Transverse colon (tissue), 4 donors: ENCODE data around the gene SMG6. TPM values are rescaled to one million over a fixed set of nuclear protein-coding genes. Genes with fewer than 3 reads are reported as not detected.

Experiments
- DNase-seq: peaks from one replicate; pipeline ENCODE4 v3.0.0-alpha.2; 2019
- H3K27ac ChIP-seq, 4 donors: fragments of 200-600 bp; sonication (generic); 2 replicates each; pipeline ENCODE4 v1.5.1; 2016 to 2018; ENCODE audit warnings: inconsistent platforms in 4 of 4
- H3K27me3 ChIP-seq: fragments of 200-600 bp; sonication (generic); 2 replicates; pipeline ENCODE4 v1.5.1; 2017; ENCODE audit warnings: inconsistent platforms
- H3K36me3 ChIP-seq, 4 donors: fragments of 200-600 bp; sonication (generic); 2 replicates each; pipeline ENCODE4 v1.5.1; 2017 to 2019; ENCODE audit warnings: inconsistent platforms in 4 of 4
- H3K4me1 ChIP-seq, 4 donors: fragments of 200-600 bp; sonication (generic); 2 replicates each; pipeline ENCODE4 v1.5.1; 2017 to 2020; ENCODE audit warnings: inconsistent platforms in 4 of 4
- H3K4me3 ChIP-seq, 4 donors: fragments of 200-600 bp; sonication (generic); 1 replicate in 1 of 4; 2 replicates in 3 of 4; pipeline versions ENCODE4 v1.5.1 to v1.6.1; 2017 to 2019; ENCODE audit warnings: inconsistent platforms in 4 of 4
- H3K9me3 ChIP-seq, 2 donors: fragments of 200-600 bp; sonication (generic); 2 replicates each; pipeline ENCODE4 v1.5.1; 2017 to 2019; ENCODE audit warnings: inconsistent platforms in 2 of 2
- EP300 ChIP-seq: sonication (generic); formaldehyde crosslinking; IDR thresholded peaks from one replicate; pipeline ENCODE4 v1.6.1; 2017; ENCODE audit warnings: antibody characterized with exemption, low read depth
- POLR2A ChIP-seq: fragments of 450-650 bp; IDR thresholded peaks from one replicate; pipeline ENCODE4 v1.6.1; 2016; ENCODE audit warnings: antibody characterized with exemption, mild to moderate bottlenecking, moderate library complexity
- POLR2AphosphoS5 ChIP-seq, 3 donors: sonication (generic); formaldehyde crosslinking; IDR thresholded peaks; one replicate each; pipeline ENCODE4 v1.6.1; 2016; ENCODE audit warnings: antibody characterized with exemption in 3 of 3
- WGBS, 2 donors: methylation state at CpG; one replicate each; pipeline ENCODE4 v1.1.5; 2018; ENCODE audit warnings: low coverage in 1 of 2; 5-methylcytosine and 5-hydroxymethylcytosine counted together
- in situ Hi-C, 4 donors: fragments of 200-750 bp; cut with MboI; loops; one replicate each; pipeline versions ENCODE4 v1.15.0 to v1.15.1; 2017; ENCODE audit warnings: low sequenced_read_pairs in 3 of 4, low pct_ligation_motif_present in 1 of 4, low pct_unique_long_range_greater_than_20kb in 1 of 4
- intact Hi-C: fragments of 100-400 bp; cut with DNase I; formaldehyde crosslinking; loops from one replicate; pipeline ENCODE4 v1.15.1; 2023; ENCODE audit warnings: low total_unique reads
- total RNA-seq, 4 donors: library from RNA; depleted of rRNA; stranded (reverse); fragments of >200 nt; gene quantifications; one replicate each; pipeline ENCODE4 v1.1.0, GENCODE V29; 2016
- TF ChIP-seq, protein P1 (sequence below), 5 experiments: fragments of 200-600 bp in 3 of 5; fragments of 450-650 bp in 2 of 5; sonication (generic) in 3 of 5; IDR thresholded peaks; 1 replicate in 2 of 5; 2 replicates in 3 of 5; pipeline ENCODE4 v1.5.1; 2016 to 2017; ENCODE audit warnings: antibody characterized with exemption in 5 of 5, inconsistent platforms in 3 of 5, mild to moderate bottlenecking in 2 of 5, moderate library complexity in 1 of 5

SMG6 gene
- total RNA-seq, 4 donors from 2014 or later = 28.6 to 112 (median 39.1) TPM

GRCh38 chr17:2344528-2344927 lies 40.9 kb upstream of the SMG6 start:
- Histone ChIP-seq H3K4me1 (peaks cover 0 to 7% (median 2%) of the 10 kb centered on the region in 4 donors), H3K27me3 (no peaks in the 10 kb centered on the region), H3K36me3 (no peaks in the 10 kb centered on the region), H3K4me3 (no peak overlapping the region), H3K27ac (no peak overlapping the region), H3K9me3 (no peaks in the 10 kb centered on the region)
- intact Hi-C loops (no loop called here), in situ Hi-C loops (no loop called here)
- 92% methylated on average over 7 to 10 of the region's 10 CpGs for WGBS, 2 donors
- no peak for TF ChIP-seq POLR2A
- no peak for TF ChIP-seq POLR2AphosphoS5 (IDR thresholded peaks at IDR 0.05)
- TF ChIP-seq, protein P1, sequence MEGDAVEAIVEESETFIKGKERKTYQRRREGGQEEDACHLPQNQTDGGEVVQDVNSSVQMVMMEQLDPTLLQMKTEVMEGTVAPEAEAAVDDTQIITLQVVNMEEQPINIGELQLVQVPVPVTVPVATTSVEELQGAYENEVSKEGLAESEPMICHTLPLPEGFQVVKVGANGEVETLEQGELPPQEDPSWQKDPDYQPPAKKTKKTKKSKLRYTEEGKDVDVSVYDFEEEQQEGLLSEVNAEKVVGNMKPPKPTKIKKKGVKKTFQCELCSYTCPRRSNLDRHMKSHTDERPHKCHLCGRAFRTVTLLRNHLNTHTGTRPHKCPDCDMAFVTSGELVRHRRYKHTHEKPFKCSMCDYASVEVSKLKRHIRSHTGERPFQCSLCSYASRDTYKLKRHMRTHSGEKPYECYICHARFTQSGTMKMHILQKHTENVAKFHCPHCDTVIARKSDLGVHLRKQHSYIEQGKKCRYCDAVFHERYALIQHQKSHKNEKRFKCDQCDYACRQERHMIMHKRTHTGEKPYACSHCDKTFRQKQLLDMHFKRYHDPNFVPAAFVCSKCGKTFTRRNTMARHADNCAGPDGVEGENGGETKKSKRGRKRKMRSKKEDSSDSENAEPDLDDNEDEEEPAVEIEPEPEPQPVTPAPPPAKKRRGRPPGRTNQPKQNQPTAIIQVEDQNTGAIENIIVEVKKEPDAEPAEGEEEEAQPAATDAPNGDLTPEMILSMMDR (IDR thresholded peaks at IDR 0.05) = no peak
- TF ChIP-seq EP300 = no peak
- DNase-seq = no peak

DNA sequence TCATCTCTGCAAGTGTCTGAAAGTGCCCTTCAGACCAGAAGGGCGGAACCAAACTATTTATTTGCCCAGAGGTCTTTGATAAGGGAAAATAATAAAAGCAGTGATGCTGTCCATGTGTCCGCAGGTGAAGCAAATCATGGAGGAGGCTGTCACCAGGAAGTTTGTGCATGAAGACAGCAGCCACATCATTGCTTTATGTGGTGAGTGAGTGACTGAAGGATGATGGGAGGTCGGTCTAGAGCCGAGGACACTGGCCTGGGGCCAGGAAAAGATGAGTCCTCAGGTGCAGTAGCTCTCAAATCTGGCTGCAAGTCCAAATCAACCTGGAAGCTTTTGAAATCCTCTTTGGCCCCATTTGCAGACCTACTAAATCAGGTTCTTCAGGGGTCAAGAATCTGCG lies 39.8 kb upstream of the SMG6 start:
- intact Hi-C loops = no loop called here
- 49 to 57% methylated on average over 2 to 5 of the region's 5 CpGs for WGBS, 2 donors
- in situ Hi-C loops = no loop called here
- H3K4me1 ChIP-seq = peaks cover 0 to 6% (median 3%) of the 10 kb centered on the region in 4 donors
- TF ChIP-seq POLR2AphosphoS5 (IDR thresholded peaks at IDR 0.05) (no peak), EP300 (no peak), POLR2A (no peak)
- TF ChIP-seq, protein P1 (IDR thresholded peaks at IDR 0.05) = no peak
- H3K4me3 ChIP-seq = no peak overlapping the region
- DNase-seq = peak; percentile 19
- H3K27me3 ChIP-seq = no peaks in the 10 kb centered on the region
- H3K27ac ChIP-seq = no peak overlapping the region
- no peaks in the 10 kb centered on the region for H3K9me3 ChIP-seq
- H3K36me3 ChIP-seq = no peaks in the 10 kb centered on the region

DNA sequence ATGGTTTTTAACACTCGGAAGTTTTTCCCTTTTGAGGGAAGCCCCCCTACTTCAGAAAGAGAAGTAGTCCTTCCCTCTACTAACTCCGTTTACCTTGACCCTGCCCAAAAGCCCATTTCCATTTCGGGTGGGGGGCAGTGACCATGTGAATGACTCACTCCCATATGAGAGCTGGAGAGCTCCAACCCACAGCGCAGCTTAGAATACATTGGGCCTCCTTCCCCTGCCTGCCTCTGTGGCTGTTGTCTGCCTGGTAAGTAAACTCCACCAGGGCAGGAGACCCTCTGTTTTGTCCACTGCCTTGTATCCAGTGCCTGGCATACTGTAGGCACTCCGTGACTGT lies 34.7 kb upstream of the SMG6 start:
- intact Hi-C loops (no loop called here), in situ Hi-C loops (no loop called here)
- Histone ChIP-seq H3K4me3 (peak overlapping the region; percentile 67 to 98 (median 81)), H3K4me1 (peaks cover 6 to 24% (median 17%) of the 10 kb centered on the region in 4 donors), H3K27me3 (no peaks in the 10 kb centered on the region), H3K9me3 (no peaks in the 10 kb centered on the region), H3K36me3 (peaks cover 0 to 16% (median 0%) of the 10 kb centered on the region in 4 donors), H3K27ac (peak overlapping the region; percentile 92 to 95 (median 94))
- no peak for DNase-seq
- TF ChIP-seq EP300 (no peak), POLR2A (no peak)
- TF ChIP-seq, protein P1 (IDR thresholded peaks at IDR 0.05) = no peak
- 13 to 60% methylated on average over 1 to 5 of the region's 5 CpGs for WGBS, 2 donors

GRCh38 chr17:2337544-2338314 lies 34.1 kb upstream of the SMG6 start:
- peak; percentile 76 for DNase-seq
- intact Hi-C loops = no loop called here
- Histone ChIP-seq H3K27ac (peak overlapping the region; percentile 92 to 95 (median 94)), H3K36me3 (peaks cover 0 to 20% (median 2%) of the 10 kb centered on the region in 4 donors), H3K4me3 (peak overlapping the region; percentile 67 to 98 (median 81)), H3K4me1 (peaks cover 6 to 24% (median 17%) of the 10 kb centered on the region in 4 donors), H3K27me3 (no peaks in the 10 kb centered on the region), H3K9me3 (no peaks in the 10 kb centered on the region)
- in situ Hi-C loops = no loop called here
- 0 to 1% methylated on average over 23 to 56 of the region's 92 CpGs for WGBS, 2 donors
- TF ChIP-seq POLR2A (peak; percentile 32), POLR2AphosphoS5 (IDR thresholded peaks at IDR 0.05) (peak in 2 of 3 donors; percentile 30 to 58), EP300 (no peak)
- TF ChIP-seq, protein P1 (IDR thresholded peaks at IDR 0.05) = peak in 1 of 5 experiments; percentile 9
